Activated CD8-positive, alpha-beta memory T cell treated with anti-CD3 and anti-CD28 coated beads for 24 hours (primary cell): ENCODE results near the gene TDRKH.
"Not testable (repeated sequence)": the region's sequence is repeated elsewhere in the genome, so short reads cannot be mapped to it uniquely, and the experiment has no call there.

Source experiments
- DNase-seq: peaks from one replicate; pipeline ENCODE4 v3.0.0-alpha.2; 2020

TDRKH gene

GRCh38 chr1:151759241-151759640 is 31.1 kb downstream of the TDRKH start:
- no peak for DNase-seq

GRCh38 chr1:151756291-151756690 is 34.0 kb downstream of the TDRKH start:
- no peak for DNase-seq

- no peak for DNase-seq
These were observed 48.8 kb downstream of the TDRKH start for GRCh38 chr1:151741516-151741915.

DNA sequence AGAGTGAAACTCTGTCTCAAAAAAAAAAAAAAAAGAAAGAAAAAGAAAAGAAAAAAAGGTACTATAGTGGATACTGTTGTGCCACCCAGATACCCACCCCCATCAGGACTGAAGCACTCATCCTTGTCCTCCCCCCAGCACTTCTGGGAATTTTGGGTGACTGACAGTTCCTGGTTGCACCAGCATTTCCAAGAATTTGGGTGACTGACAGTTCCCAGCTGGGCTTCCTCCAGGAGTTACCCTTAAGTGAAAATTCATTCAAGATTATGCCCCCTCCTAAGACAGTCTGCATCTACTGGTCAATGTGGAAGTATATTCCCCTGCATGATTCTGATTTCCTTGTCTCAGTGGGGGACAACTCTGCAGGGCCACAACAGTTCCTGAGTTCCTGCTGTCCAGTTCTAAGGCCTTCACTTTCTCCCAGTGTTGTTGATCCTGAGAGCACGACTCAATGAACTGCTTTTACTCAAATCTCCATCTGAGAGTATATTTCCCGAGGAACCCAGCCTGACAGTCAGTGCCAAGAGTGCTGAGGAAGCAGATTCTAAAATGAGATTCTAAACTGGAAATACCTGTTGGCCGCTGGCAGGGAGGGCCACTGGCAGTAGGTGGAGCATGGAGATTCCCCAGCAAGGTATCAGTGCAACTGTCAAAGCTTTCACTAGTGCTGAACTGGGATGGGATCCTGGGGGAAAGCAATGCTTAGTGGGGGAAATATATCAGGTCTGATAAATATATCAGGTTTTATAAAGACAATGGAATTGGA is 50.5 kb downstream of the TDRKH start:
- DNase-seq: no peak

DNA sequence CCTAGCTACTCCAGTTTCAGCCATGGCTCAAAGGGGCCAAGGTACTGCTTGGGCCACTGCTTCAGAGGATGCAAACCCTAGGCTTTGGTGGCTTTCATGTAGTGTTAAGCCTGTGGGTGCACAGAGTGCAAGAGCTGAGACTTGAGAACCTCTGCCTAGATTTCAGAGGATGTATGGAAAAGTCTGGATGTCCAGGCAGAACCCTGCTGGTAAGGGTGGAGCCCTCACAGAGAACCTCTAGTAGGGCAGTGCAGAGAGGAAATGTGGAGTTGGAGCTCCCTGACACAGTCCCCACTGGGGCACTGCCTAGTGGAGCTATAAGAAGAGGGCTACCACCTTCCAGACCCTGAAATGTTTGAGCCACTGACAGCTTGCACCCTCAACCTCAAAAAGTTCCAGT is 52.8 kb downstream of the TDRKH start:
- DNase-seq: no peak

DNA sequence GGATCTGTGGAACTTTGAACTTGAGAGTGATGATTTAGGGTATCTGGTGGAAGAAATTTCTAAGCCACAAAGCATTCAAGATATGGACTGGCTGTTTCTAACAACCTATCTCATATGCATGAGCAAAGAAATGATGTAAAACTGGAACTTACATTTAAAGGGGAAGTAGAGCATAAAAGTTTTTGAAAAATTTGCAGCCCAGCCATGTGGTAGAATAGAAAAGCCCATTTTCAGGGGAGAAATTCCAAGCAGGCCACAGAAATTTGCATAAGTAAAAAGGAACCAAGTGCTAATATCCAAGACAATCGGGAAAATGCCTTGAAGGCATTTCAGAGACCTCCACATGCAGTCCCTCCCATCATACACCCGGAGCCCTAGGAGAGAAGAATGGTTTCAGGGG is 53.3 kb downstream of the TDRKH start:
- no peak for DNase-seq

DNA sequence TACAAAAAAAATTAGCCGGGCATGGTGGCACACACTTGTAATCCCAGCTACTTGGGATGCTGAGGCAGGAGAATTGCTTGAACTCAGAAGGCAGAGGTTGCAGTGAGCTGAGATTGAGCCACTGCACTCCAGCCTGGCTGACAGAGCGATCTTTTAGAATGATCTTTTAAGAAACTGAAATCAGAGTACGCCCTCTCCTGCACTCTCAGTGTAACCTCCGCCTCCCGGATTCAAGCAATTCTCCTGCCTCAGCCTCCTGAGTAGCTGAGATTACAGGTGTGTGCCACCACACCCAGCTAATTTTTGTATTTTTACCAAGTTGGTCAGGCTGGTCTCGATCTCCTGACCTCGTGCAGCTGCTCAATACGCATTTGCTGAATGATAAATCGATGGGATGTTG is 56.3 kb downstream of the TDRKH start:
- not testable (repeated sequence) for DNase-seq

GRCh38 chr1:151733126-151733525 is 57.2 kb downstream of the TDRKH start:
- no peak for DNase-seq

DNA sequence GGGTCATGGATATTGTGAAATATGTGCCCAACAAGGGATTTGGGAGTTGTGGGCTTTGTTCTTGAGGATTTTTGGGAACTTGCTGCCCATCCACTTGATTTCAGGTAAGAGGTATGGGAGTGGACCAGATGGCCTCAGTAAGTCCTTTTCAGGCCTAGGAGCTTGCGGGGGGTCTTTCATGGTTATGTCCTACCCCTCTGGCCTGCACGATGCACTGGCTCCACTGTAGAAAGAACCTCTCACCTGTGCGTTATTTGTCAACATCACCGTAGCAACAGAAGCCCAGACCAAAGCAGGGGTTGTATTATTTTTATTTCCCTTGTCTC is 60.4 kb downstream of the TDRKH start:
- DNase-seq: no peak

- DNase-seq: no peak
These were observed 60.9 kb downstream of the TDRKH start for GRCh38 chr1:151729157-151729965.

DNA sequence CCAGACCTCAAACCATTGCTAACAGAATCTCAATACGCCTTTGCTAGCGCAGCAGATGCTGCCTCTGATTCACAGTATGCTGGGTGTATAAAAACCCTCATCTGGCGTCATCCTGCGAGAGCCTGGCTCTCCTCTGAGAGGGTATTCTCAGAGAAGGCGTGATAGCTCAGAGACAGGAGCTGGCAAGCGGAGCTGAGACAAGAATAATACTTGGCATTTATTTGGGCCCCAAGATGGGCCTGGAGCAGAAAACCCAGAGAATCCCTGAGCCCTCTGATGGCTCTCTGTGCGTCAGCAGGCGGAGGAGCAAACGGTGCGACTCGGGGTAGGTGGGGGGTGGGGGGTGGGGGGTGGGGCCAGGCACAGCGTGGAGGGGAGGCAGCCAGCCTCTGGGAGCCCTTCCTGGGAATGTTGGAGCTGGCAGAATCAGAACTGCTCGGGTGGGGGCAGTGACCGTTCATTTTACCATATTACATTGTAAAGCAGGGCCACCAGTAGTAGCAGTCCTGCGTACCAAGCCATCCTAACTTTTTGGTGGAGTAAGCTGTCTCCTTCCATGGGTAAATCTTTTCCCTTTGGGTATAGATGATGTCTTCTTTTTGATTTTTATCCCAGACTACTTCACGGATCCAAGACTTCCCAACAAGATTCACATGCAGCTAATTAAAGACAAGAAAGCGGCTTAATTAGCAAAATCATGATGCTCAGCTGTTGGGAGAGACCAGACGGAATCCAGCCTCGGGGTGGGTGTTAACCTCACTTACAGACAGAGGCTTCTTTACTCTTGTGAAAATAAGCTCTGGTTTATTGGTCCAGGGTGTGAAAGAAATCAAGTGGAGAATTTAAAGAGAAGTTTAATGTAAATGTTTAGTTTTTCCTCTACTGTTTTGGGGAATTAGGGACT is 61.9 kb downstream of the TDRKH start:
- no peak for DNase-seq

DNA sequence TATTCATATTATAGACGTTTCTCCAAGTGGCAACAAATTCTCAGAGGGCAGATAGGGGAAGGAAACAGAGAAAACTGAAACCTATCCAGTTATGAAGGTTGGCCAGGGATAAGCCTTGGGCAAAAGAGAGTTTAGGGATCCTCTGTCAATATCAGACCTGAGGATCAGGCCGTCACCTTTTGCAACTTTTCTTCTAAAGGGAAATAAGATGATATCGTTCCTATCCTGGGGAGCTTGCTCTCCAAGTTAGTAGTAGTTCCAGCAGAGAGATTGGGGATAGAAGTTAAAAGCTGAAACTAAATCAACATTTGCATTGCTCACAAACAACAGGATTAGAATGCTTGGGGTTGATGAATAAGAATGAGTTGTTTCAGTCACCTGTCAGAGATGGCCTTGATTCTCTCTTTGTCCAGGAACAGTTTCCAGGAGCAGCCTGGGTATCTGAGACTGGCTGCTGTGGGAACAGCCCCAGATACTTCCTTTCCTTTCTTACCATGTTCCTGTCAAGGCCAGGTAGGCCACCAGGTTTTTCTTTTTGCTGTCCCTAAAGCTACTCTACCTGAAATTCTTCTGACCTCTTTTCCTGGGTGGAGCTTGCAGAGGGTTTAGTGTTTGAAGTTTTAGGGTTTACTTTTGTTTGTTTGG is 66.5 kb downstream of the TDRKH start:
- DNase-seq: no peak
